ENCODE data around the gene ARID3C. TPM values are rescaled to one million over a fixed set of nuclear protein-coding genes. Genes with fewer than 3 reads are reported as not detected.

ARID3C gene
- total RNA-seq, 4 donors from 2014 or later = not detected

DNA sequence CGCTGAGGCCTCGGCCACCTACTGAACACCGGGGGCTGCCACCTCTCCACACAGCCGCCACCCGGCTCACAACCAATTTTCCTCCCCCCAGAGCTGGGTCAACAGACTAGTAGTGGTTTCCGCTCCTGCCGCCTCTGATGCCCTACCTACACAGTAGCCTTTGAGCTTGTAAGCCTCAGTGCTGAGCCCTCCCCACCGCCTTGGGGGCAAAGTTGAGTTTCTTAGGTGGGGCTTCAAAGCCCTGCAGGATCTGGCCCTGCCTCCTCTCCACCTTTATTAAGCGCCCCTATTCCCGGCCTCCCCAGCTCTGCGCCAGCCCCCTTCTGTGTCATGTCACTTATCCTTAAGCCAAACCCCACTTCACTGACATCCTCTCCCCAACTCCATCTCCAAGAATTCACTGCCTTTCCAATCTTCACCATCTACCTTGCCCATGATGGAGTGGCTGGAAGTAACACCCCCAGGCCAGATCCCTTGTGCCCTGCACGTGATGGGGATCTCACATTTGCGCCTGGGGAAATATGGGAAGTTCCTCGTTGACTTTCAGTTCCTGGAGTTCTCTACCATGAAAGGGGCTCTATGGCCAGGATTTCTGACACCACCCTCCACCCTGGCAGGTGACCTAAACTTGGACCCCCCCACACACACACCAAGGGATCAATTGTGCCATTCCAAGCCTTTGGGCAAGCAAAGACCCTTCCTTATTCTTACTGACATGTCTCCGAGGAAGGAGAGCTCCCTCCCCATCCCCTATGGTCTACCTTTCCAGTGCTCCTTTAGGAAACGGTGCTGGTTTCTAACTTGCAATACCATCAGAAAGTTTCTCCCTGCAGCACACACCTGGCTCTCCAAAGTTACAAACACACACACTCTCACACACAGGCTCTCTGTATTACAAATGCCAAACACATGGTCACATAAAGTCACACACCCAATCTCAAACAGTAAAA, 36.7 kb downstream of the ARID3C start:
- ATAC-seq = no peak
- no peaks in the 10 kb centered on the region for H3K36me3 ChIP-seq
- H3K27me3 ChIP-seq = peaks cover 76% of the 10 kb centered on the region
- TF ChIP-seq POLR2A (IDR thresholded peaks at IDR 0.05) = no peak
- TF ChIP-seq, protein P1, sequence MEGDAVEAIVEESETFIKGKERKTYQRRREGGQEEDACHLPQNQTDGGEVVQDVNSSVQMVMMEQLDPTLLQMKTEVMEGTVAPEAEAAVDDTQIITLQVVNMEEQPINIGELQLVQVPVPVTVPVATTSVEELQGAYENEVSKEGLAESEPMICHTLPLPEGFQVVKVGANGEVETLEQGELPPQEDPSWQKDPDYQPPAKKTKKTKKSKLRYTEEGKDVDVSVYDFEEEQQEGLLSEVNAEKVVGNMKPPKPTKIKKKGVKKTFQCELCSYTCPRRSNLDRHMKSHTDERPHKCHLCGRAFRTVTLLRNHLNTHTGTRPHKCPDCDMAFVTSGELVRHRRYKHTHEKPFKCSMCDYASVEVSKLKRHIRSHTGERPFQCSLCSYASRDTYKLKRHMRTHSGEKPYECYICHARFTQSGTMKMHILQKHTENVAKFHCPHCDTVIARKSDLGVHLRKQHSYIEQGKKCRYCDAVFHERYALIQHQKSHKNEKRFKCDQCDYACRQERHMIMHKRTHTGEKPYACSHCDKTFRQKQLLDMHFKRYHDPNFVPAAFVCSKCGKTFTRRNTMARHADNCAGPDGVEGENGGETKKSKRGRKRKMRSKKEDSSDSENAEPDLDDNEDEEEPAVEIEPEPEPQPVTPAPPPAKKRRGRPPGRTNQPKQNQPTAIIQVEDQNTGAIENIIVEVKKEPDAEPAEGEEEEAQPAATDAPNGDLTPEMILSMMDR (IDR thresholded peaks at IDR 0.05) = peak in 1 of 4 experiments; percentile 1
- H3K9me3 ChIP-seq = no peaks in the 10 kb centered on the region
- H3K4me1 ChIP-seq = peaks cover 0 to 69% (median 26%) of the 10 kb centered on the region in 3 donors
- peak overlapping the region in 3 of 4 donors; percentile 35 to 69 (median 40) for H3K27ac ChIP-seq
- no peak overlapping the region for H3K4me3 ChIP-seq
- WGBS, 2 donors (ENCODE audit: low coverage in 1 of 2) = 38 to 53% methylated on average over 8 to 12 of the region's 16 CpGs

DNA sequence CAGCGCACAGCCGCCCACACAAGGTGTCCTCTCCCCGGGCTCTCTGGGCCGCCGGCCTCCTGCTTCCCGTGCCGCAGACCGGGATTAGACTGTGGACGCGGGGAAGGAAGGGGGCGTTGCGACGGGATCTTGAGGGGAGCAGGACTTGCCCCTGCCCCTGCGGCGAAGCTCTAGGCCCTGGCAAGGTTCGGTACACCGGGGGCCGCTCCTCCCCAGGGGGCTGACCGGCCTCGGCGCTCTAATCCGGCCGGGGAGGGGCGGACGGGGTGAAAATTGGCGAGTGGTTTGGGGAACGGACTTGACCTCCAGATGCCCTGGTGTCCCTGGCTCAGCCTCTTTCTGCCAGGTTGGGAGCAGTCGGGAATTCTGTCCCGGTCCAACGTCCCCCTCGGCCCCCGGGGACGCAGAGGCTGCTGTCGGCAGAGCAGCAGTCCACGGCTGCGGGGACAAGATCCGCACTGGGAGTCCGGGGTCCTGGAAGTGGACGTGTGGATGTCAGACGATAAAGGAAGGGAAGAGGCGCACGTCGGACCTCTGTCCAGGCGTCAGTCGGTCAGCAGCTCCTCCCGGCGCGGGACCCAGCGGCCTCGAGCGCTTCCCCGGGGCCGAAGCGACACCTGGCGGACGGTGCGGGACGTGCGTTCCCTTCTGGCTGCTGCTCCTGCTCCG, 37.5 kb downstream of the ARID3C start:
- Histone ChIP-seq H3K4me3 (peak overlapping the region in 1 of 2 donors; percentile 68), H3K9me3 (no peaks in the 10 kb centered on the region), H3K27ac (peak overlapping the region in 3 of 4 donors; percentile 40 to 66 (median 50)), H3K36me3 (no peaks in the 10 kb centered on the region), H3K27me3 (peaks cover 80% of the 10 kb centered on the region), H3K4me1 (peaks cover 0 to 69% (median 26%) of the 10 kb centered on the region in 3 donors)
- peak; percentile 11 for TF ChIP-seq POLR2AphosphoS5 (IDR thresholded peaks at IDR 0.05)
- no peak for TF ChIP-seq EP300 (IDR thresholded peaks at IDR 0.05)
- TF ChIP-seq, protein P1 (IDR thresholded peaks at IDR 0.05) = peak in 3 of 4 experiments; percentile 87 to 99 (median 94)
- ATAC-seq = peak; percentile 73
- WGBS, 2 donors (ENCODE audit: low coverage in 1 of 2) = no CpG with 5 or more reads among the region's 60 CpGs

DNA sequence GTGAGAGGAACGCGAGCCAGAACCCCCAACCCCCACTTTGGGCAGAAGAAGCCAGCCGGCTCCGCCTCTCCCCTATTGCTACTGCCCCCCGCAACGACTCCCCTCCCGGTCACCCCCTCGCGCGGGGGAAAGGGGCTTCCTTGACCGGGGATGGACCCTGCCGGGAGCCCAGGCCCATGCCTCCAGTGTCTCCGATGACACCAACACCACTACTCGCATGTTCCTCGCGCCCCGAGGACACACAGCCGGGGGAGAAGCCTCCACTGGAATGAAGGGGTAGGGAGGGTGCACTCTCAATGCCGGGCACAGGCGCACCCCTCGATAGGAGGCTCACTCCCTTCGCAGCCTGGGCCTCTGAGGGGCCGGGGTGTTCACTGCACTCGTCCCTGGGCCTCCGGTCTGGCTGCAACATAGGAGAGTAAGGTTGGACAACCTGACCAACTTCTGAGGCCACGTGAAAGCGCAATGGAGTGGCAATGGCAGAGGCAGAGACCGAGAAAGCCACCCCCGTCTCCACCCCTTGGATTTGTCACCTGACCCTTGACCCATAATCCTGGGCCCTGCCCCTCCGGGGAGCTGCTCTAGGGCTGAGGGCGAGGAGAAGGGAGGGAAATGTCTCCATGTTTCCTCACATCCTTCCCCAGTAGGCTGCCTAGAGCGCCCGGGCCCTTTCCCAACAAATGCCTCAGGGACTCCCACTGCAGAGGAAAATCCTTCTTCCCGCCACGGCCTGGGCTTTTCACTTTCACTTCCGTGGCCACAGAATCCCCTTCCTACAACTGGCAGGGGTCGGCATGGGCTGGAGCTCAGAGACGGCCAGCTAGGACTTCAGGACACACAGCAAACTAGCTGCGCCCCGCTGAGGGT, 38.3 kb downstream of the ARID3C start:
- TF ChIP-seq POLR2A (IDR thresholded peaks at IDR 0.05) = no peak
- TF ChIP-seq, protein P1 (IDR thresholded peaks at IDR 0.05) = no peak
- no peak for TF ChIP-seq EP300 (IDR thresholded peaks at IDR 0.05)
- TF ChIP-seq POLR2AphosphoS5 (IDR thresholded peaks at IDR 0.05) = no peak
- peak overlapping the region in 3 of 4 donors; percentile 50 to 66 (median 61) for H3K27ac ChIP-seq
- peak; percentile 5 for ATAC-seq
- peaks cover 0 to 69% (median 26%) of the 10 kb centered on the region in 3 donors for H3K4me1 ChIP-seq
- WGBS, 2 donors (ENCODE audit: low coverage in 1 of 2) = 53% methylated on average over 4 of the region's 40 CpGs; no CpG with 5 or more reads in 1 of the 2 donors
- no peaks in the 10 kb centered on the region for H3K36me3 ChIP-seq
- peak overlapping the region in 1 of 2 donors; percentile 68 for H3K4me3 ChIP-seq
- peaks cover 86% of the 10 kb centered on the region for H3K27me3 ChIP-seq
- H3K9me3 ChIP-seq = no peaks in the 10 kb centered on the region

DNA sequence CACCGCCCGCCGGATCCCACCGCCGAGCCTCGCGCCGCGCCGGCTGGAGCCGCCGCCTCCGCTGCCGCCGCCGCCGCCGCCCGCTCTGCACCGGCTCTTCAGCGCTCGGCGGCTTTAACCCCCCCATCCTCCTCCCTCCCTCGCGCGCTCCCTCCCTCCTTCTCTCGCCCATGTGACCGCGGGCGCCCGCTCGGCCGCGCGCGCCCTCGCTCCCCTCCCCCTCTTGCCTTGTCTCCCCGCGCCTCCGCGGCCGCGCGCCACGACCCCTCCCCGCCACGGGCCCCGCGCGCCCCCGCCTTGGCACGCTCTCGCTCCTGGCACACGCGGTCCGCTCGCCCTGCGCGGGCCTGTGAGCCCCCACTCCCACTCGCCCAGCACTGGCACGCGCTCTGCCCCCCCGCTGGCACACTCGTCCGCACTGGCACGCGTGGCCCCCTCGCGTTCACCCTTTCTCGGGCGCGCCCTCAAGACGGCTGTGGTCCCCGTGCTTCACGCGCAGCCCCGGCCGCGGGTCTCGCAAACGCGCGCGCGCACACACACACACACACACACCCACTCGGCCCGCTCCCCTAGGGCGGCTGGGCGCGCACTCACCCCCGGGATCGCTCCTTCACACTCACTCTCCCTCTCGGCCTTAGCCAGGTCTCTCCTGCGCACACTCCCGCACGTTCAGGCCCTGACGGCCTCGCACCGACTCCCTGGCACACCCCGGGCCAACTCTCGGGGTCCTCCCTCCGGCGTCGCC, 39.1 kb downstream of the ARID3C start, which contains the start of gene CNTFR:
CNTFR (minus strand) TSS at position 89 of the 745 bp plus-strand sequence. CDS start 20,743 bp downstream, outside the sequence.
- Histone ChIP-seq H3K27me3 (peaks cover 94% of the 10 kb centered on the region), H3K27ac (peak within 1 kb of the TSS in 2 of 4 donors; percentile 61 to 66), H3K36me3 (no peaks in the 10 kb centered on the region), H3K4me3 (peak within 1 kb of the TSS; percentile 16 to 68), H3K4me1 (peaks cover 0 to 68% (median 26%) of the 10 kb centered on the region in 3 donors), H3K9me3 (no peaks in the 10 kb centered on the region)
- peak; percentile 55 for ATAC-seq
- 0% methylated on average over 26 of the region's 104 CpGs; no CpG with 5 or more reads in 1 of the 2 donors for WGBS, 2 donors (ENCODE audit: low coverage in 1 of 2)
- TF ChIP-seq, protein P1 (IDR thresholded peaks at IDR 0.05) = no peak
- no peak for TF ChIP-seq POLR2AphosphoS5 (IDR thresholded peaks at IDR 0.05)
- no peak for TF ChIP-seq POLR2A (IDR thresholded peaks at IDR 0.05)
- TF ChIP-seq EP300 (IDR thresholded peaks at IDR 0.05) = no peak

Measured in gastroesophageal sphincter (tissue), 4 donors.